OCI-LY3 (cell line): ENCODE results near the gene RANBP1.

ENCODE experiments used
- EZH2phosphoT487 ChIP-seq: fragments of 200-600 bp; shearing (Covaris generic); IDR thresholded peaks from 2 replicates; pipeline ENCODE4 v1.6.1; 2018; ENCODE audit warnings: antibody characterized with exemption, mixed run types, low read depth
- TF ChIP-seq, protein P1 (sequence below): fragments of 200-600, 300-600 bp; sonication (generic); IDR thresholded peaks from 2 replicates; pipeline ENCODE4 v1.5.1; 2014; ENCODE audit warnings: antibody characterized with exemption, low read length, low read depth

GRCh38 chr22:20149257-20150250 lies 33.6 kb downstream of the RANBP1 start:
- TF ChIP-seq, protein P1, sequence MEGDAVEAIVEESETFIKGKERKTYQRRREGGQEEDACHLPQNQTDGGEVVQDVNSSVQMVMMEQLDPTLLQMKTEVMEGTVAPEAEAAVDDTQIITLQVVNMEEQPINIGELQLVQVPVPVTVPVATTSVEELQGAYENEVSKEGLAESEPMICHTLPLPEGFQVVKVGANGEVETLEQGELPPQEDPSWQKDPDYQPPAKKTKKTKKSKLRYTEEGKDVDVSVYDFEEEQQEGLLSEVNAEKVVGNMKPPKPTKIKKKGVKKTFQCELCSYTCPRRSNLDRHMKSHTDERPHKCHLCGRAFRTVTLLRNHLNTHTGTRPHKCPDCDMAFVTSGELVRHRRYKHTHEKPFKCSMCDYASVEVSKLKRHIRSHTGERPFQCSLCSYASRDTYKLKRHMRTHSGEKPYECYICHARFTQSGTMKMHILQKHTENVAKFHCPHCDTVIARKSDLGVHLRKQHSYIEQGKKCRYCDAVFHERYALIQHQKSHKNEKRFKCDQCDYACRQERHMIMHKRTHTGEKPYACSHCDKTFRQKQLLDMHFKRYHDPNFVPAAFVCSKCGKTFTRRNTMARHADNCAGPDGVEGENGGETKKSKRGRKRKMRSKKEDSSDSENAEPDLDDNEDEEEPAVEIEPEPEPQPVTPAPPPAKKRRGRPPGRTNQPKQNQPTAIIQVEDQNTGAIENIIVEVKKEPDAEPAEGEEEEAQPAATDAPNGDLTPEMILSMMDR, result no peak
- TF ChIP-seq EZH2phosphoT487, result no peak
